Activated naive CD4-positive, alpha-beta T cell (primary cell): Measurements from ENCODE around the gene ALDH1L2.

Source experiments
- DNase-seq, 4 experiments: peaks; one replicate each; lab custom pipeline; 2025; lab: John Stamatoyannopoulos, UW

ALDH1L2 gene

DNA sequence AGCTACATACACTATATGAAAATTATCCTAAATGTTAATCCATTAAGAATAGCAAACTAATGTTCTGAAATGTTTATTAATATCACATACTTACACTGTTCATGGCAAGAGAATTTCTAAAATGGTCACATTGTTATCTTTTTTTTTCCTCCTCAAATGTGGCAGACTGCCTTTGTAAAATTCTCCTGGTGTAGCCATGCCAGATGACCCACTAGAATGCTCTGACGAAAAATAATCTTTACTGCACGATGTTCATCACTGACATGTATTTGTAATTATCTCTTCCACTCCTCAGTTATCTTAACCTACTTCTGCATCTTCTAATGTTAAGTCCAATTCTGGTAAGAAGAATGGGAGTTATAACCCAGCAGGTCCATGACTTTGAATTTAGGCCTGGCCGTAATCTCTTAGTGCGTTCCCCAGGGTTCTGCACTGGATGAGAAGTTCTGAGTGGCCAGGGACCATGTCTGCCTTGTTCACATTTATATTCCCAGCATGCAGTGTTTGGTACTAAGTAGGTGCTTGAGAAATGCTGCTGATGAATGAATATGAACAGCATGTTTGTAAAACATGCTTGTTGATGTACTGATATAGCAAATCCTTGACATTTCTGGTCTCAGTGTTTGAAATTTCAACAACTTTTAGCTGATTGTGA is 51.4 kb downstream of the ALDH1L2 start:
- DNase-seq: no peak

DNA sequence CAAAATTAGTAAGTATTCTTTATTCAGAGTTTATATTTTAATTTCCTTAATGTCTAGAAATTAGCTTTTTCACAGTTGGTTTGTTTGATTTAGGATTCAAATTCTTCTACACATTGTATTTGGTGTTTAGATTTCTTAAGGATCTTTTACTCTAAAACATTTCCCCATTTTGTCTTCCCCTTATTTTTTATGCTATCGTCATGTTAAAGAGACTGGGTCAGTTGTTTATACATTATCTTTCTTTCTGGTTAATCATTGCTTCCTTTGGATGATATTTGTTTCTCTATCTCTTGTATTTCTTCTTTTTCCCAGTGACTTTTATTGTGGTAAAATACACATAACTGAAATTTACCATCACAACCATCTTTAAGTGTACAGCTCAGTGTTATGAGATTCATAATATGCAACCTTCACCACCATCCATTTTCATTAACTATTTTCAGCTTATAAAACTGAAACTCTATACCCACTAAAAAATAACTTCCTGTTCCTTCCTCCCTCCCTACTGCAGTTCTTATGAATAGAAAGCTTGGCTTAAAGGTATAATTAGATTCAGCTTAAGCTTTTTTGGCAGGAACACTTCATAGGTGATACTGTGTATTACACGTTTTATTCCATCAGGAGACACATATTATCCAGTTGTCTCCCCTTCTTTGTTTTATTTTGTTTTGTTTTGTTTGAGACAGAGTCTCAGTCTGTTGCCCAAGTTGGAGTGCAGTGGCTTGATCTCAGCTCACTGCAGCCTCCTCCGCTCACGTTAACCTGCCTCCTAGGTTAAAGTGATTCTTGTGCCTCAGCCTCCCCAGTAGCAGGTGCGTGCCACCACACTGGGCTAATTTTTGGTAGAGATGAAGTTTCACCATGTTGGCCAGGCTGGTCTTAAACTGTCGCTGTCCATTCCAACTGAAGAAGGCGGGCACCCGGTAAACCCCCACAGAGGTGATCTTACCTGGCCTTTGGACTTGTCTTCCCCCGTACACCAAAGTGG is 53.1 kb downstream of the ALDH1L2 start:
- no peak for DNase-seq

DNA sequence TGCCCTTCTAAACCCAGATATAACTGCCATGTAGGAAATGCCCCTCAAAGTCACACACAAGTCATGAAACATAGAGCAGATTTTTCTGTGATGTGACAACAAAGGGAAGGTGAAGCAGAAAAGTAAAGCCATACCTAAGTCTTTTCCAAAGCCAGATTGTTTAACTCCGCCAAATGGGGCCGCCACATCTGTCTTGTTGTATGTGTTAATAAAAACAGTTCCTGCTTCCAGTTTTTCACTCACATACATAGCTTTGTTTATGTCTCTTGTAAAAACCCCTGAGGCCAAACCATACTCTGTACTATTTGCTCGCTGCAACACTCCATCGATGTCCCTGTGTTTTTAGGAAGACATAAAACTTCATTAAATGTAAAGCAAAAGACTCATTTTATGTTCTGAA is 57.8 kb downstream of the ALDH1L2 start:
- DNase-seq: no peak

DNA sequence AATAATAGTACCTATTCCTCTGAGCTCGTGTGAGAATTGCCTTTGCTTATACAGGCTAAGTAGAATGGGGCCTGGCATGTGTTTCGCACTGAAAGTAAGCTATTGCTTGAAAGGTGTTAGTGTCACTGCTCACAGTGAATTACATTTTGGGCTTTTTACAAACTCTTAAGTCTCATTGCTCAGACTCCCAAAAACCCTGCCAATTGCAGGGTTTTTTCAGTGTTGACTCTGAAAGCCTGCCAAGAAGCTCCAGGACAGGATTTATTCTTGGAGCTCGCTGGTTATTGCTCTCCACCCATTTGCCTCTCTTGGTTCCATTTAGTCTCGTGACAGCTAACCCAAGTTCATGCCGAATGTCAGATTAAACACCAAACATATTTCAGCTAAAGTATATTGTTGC is 58.4 kb downstream of the ALDH1L2 start:
- no peak for DNase-seq

DNA sequence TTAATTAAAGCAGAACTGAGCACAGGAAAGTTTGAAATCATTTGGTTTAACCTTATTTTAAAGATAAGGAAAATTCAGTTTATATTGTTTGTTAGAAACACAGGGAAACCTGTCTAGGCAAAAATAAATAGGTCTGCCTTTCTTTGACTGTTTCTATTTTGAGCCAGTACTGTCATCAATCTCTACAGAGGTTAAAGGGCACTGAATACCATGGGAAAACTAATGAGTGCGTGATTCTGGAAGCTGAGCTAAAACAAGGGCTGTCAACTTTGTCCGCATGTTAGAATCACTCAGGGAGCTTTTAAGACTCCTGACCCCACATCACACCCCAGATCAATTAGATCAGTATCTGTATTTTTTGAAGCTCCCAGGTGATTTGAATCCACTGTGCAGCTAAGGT is 59.3 kb downstream of the ALDH1L2 start:
- DNase-seq: no peak

DNA sequence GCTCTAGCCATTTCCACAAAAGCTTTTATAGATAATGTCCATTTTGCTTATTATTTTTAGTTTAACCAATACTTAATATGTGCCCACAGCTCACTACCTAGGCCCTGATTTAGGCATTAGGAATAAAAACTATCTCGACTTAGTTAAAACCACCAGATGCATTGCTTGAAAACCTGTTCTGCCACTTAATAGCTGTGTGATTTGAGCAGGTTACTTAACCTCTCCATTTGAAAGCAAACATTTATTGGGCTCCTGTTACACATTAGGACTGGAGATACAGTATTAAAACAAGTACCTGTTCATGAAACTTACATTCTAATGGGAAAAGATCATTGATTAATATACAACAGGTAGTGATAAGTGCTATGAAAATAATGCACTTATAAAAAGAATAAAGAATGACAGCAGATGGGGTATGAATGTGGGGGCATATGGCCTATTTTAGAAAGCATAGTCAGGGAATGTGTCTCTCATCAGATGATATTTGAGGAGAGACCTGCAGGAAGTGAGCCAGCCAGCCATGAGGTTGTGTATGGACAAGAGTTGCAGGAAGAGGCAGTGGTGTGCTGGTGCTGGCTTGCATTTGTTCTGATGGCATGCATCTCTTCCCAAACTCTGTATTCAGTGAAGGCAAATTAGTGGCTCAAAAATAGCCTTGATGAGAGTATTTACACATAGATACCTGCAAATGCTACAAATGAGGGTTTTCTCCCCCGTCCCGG is 63.9 kb downstream of the ALDH1L2 start:
- no peak for DNase-seq

DNA sequence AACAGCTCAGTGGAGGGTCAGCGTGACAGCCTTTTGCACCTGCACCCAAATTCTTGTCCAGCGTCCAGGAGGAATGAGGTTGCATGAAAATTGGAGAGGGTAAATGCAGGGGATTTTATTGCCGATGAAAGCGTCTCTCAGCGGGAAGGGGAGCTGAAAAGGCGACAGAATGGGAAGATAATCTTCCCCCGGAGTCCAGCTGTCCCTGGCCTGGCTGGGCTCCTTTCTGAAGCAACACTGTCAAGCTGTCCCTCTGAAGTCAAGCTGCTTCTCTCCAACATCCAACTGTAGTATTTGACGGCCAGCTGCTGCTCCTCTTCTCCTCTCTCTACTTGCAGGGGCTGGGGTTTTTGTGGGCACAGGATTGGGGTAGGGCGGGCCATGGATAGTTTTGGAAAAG is 65.5 kb downstream of the ALDH1L2 start:
- DNase-seq: no peak

DNA sequence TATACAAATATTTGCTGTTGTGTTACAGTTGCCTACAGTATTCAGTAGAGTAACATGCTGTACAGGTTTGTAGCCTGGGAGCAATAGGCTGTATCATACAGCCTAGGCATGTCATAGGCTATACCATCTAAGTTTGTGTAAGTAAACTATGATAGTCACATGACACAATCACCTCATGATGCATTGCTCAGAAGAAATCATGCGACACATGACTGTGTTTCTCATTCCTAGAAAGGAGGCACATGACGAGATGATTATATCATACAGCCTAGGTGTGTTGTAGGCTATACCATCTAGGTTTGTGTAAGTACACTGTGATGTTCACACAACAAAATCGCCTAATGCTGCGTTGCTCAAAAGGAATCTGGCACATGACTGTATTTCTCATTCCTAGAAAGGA is 66.2 kb downstream of the ALDH1L2 start:
- DNase-seq: no peak

DNA sequence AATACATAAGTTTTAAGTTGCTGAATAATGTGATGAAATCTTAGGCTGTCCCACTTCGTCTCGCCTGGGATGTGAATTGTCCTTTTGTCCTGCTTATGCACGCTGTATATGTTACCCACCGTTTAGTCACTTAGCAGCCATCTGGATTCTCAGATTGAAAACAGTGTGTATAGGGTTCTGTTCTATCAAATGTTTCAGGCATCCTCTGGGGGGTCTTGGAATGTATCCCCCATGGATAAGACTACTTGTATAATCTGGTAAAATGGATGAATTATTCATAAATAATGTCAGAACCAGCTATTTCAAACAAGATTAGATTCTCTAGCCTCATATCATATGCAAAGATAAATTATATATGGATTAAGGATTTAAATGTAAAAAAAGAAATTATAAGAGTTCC is 68.7 kb downstream of the ALDH1L2 start:
- no peak for DNase-seq

DNA sequence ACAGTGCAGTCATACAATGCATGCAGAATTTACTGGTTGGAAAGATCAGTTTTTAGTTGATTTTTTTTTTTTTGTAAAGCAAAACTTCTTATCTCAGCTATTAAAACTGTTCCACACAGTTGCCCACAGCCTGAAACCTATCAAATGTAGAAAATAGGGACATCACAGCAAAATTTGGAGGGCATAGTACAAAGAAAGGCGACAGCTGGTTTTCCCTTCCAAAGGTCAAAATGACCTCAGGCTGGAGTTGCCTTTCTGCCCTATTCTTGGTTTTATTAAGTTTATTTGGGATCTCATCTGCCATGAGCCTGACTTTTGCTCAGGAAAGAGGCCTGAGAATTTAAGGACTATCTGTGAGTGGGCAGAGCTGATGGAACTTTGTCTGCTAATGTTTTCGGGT is 69.7 kb downstream of the ALDH1L2 start:
- DNase-seq: no peak

DNA sequence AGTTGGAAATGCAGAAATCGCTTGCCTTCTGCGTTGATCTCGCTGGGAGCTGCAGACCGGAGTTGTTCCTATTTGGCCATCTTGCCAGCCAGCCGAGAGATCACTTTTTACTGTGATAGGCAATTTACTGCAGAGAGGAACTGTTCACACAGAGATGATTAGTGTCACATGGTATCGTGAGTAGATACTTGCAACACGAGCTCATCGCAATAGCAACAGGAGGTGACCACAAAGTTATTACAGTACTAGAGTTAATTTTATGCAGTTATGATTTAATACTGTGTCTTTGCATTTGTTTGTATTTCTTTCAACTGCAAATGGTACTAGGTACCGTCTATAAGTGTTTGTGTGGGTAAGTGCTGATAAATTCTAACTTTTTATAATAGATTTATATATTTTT is 70.4 kb downstream of the ALDH1L2 start:
- no peak for DNase-seq

DNA sequence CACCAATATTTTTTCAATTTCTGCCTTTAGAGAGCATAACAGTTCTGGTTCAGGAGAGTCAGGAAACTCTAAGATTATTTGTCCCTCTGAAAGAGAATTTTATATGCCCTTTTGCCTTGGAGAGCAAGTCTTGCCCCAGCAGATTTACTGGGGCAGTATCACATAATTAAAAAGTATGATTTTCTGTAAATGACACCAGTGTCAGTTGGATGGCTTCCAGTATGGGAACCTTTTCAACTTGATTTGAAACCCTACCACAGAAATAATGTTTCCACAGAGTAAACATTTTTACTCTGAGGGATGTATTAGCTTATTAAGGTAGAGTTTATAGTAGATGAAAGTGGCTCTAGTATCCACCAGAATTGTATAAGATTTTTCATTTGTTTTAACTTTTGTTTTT is 82.8 kb downstream of the ALDH1L2 start:
- DNase-seq: no peak

DNA sequence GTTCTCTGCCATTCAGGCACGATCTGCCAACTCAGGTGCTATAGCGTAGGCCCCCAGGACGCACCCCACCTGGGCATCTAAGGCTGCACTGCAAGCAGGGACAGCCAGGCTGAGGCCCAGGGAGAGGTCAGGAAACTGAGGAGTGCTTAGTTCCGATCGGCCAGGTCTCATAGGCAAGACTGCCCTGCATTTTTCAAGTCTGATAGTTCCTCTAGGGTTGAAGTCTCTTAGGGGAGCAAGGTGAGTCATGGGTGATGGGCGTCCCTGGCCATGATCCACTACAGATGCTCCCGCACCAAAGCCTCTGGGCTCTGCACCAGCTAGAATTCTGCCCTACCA is 84.9 kb downstream of the ALDH1L2 start:
- no peak for DNase-seq

DNA sequence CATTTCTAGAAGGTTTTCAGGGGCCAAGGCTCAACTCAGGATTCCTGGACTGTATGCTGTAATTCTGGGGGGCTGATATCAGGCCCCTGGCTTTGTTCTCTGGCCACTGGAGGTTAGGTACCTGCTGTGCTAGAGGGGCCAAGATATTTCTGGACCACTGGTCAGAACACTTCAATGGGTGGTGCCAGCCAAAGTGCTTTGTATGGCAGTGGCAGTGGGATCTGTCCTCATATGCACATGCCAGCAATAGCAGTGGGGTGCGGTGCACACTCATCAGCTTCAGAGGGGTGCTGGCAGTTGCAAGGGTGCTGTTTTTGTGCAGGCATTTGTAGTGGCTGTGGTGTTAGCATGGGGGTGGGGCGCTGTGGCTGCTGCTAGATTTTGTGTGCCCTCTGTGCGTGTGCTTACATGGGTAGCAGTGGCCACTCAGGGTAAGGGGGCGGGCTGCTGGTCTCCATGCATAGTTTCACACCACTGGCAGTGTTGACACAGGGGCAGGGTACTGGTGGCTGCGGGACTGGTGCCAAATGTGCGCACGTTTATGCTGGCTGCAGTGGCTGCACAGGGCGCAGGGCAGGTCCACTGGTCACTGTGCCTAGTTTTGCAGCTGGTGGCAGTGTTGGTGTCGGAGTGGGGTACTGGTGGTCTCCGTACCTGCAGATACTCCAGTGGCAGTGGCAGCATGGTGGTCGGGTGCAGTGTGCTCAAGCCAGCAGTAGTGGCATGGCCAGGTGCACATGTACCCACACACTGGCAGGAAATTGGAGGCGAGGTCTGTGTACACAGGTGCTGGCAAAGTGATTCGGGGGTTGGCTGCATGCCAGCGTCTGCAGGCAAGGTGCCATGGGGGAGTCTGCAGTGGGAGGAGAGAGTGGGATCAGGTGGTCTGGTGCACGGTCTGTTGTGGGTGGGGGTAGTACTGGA is 85.6 kb downstream of the ALDH1L2 start:
- DNase-seq: no peak

DNA sequence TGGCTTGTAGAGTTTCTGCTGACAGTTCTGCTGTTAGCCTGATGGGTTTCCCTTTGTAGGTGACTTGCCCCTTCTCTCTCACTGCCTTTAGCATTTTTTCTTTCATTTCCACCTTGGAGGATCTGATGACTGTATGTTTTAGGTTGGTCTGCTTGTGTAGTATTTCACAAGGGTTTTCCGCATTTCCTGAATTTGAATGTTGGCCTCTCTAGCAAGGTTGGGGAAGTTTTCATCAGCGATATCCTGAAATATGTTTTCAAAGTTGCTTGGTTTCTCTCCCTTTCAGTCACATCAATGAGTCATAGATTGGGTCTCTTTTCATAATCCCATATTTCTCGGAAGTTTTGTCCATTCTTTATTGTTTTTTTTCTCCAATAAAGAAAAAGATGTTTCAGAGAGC is 86.7 kb downstream of the ALDH1L2 start:
- DNase-seq: no peak

DNA sequence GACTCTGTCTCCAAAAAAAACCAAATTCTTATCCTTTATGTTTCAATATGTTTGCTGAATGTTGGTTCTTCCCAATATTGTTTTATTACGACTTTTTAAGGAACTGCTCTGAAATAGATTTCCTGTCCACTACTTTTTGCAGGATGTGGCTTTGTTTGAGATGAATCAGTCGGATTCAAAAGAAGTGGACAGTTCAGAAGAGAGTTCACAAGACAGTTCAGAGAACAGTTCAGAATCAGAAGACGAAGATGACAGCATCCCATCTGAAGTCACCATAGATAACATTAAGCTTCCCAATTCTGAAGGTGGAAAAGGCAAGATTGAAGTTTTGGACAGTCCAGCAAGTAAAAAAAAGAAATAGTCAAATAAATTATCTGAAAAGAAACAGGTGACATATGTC is 89.9 kb downstream of the ALDH1L2 start:
- no peak for DNase-seq

DNA sequence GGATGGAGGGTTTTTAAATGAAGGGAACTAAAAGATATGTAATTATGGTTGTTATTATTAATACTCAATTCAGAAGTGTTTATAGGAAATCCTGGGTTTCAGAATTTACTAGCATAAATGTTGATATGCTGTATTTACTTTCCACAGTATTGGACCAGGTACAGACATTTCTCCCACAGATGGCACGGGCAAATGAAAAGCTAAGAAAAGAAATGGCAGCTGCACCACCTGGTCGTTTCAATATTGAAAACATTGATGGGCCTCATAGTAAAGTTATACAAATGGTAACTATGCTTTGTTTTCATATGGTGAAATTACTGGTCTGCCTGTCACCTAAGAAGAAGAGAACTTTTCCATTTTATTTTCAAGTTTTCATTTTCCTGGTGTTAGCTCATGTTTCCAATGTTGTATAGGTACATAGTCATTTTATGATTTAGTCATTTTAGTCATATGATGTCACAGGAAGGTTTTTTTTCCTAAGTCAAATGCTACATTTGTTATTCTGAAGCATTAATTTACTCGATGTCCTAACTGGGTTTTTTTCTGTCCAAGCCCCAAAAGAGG is 92.6 kb downstream of the ALDH1L2 start:
- no peak for DNase-seq

DNA sequence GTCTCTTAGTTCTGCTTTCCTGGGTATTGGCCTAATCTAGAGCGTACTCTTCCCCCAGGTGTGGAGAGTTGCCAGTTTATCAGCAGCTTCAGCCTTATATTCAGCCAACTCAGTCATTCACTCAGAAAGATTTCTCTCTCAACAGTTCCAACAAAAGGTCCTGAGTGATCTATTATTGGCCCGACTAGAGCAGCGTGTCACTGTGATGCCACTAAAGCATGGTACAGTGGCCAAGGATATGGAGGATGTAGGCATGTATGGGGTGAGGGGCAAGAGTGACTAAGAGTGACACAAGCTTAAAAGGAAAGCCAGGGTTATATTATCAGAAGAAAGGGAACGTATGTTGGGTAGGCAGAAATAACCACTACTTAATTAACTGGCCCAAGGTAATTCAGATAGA is 93.3 kb downstream of the ALDH1L2 start:
- no peak for DNase-seq

DNA sequence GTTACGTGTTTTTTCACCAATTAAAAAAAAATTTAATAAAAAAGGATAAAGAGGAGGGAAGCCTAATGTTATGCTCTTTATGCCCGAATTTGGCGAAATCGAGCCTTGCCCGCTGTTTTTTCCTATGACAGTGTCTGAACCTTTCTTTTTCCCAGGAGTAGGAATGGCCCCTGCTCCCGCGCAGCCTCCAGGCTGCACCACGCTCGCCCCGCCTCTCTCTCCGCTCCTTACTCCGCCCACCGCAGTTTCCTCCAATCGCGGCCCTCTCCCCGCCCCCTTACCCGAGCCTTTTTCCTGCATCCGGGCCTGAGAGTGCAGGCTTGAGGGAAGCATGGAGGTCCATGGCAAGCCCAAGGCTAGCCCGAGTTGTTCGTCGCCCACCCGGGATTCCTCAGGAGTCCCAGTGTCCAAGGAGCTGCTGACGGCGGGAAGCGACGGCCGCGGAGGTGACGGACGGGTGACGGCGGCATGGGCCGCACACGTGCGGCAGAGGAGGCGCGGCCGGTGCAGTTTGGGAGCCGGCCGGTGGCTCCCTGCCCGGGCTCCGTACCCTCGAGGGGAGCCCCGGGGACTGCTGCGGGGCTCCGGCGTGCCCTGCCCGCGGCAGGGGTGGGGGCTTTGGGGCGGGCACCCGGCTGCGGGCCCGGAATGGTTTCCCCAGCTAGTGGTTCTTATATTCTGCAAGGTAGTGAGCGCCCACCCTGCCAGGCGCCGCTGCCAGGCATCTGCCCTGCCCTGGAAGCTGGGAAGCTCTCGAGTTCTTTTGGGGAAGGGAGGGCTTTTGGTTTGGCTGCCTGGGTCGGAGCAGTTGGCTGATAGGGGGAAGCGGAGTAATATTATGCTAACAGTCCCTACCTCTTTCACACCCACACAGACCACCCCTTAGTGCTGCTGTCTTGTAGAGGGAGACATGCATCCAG is 98.0 kb downstream of the ALDH1L2 start, which contains the start of gene NOPCHAP1:
Gene NOPCHAP1, plus strand, starts transcription at position 295 of the 920 bp plus-strand sequence. Its CDS starts 37 bp downstream, at position 332.
- peak; percentile 39 to 77 (median 60) for DNase-seq

DNA sequence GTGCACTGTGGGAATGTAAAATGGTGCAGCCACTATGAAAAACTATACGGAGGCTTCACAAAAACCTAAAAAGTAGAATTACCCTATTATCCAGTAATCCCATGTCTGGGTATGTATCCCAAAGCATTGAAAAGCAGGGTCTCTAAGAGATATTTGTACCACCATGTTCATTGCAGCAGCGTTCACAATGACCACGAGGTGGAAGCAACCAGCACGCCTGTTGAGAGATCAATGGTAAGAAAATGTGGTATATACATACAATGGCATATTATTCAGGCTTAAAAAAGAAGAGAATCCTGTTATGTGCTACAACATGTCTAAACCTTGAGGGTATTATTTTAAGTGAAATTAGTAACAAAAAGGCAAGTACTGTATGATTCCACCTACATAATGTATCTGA is 99.1 kb downstream of the ALDH1L2 start:
- DNase-seq: no peak
